NCI-H1092 treated with DMSO at 0.1 percent for 48 hours (cell line): ENCODE measurements around the gene YARS1.
"Not testable (repeated sequence)": the region's sequence is repeated elsewhere in the genome, so short reads cannot be mapped to it uniquely, and the experiment has no call there.

Source experiments
- DNase-seq: peaks from one replicate; lab custom pipeline; 2025; lab: John Stamatoyannopoulos, UW

The YARS1 gene

DNA sequence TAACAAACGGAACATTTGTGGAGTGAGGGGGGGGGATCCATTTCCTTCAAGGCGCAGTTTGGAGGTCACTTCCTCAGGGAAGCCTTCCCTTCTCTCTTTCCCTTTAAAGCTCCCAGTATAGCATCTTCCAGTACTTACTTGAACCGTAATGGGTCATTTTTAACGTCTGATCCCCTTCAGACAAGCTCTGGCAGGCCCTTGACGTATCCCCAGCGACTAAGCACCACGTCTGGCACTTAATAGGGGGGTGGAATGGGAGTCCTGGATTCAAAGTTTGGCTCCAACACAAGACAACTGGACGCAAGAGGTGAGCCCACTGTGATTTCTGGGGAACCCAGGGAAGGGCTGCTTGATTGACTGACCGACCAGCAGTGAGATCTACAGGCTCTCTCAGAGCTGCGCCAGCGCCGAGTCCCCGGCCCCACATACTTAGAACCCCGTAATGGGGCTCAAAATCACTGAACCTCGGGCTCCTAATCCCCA lies 441 bp downstream of the YARS1 start:
- peak; percentile 61 for DNase-seq

DNA sequence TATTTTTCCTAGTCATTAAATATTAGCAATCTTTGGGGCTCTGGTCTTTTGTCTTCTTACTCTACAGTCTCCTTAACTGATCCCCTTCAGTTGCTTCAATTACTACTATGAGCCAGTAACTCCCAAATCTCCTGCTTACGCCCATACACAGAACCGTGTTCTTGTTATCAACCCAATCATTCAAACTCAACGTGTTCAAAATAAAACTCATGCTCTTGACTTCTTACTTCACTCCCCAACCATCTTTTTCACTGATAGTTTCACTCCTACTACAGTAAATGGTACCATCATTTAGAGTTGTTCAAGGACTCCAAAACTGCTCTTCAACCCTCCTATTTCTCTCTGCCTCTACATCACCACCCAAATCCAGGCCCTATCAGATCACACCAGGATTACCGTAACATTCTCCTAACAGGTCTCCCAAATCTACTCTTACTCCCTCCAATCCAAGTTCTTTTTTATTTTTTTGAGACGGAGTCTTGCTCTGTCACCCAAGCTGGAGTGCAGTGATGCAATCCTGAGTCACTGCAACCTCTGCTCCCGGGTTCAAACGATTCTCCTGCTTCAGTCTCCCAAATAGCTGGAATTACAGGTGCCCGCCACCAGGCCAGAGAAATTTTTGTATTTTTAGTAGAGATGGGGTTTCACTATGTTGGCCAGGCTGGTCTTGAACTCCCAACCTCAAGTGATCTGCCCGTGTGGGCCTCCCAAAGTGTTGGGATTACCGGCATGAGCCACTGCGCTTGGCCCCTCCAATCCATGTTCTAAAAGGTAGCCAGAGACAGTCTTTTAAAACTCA lies 3.0 kb downstream of the YARS1 start:
- no peak for DNase-seq

DNA sequence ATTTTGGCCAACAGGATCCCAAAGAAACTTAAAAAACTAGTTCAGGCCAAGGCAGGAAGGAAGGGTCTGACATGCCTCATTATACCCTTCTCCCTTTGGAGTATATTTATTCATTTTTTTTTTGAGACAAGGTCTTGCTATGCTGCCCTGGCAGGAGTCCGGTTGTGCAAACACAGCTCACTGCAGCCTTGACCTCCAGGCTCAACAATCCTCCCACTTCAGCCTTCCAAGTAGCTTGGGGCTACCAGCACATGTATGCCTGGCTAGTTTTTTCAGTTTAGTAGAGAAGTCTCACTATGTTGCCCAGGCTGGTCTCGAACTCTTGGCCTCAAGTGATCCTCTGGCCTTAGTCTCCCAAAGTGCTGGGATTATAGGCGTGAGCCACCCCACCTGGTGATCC lies 5.2 kb downstream of the YARS1 start:
- DNase-seq, result no peak

DNA sequence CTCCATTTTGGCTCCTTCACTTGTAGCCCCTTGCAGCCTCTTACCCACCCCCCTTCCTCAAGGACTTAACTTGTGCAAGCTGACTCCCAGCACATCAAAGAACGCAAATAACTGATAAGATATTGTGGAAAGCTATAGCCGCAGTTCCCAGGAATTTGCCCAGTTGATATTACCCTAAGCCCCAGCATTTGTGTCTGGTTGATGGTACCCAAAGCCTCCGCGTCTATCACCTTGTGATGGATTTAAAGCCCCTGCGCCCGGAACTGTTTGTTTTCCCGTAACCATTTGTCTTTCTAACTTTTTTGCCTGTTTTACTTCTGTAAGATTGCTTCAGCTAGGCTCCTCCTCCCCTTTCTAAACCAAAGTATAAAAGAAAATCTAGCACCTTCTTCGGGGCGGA lies 5.9 kb downstream of the YARS1 start:
- no peak for DNase-seq

DNA sequence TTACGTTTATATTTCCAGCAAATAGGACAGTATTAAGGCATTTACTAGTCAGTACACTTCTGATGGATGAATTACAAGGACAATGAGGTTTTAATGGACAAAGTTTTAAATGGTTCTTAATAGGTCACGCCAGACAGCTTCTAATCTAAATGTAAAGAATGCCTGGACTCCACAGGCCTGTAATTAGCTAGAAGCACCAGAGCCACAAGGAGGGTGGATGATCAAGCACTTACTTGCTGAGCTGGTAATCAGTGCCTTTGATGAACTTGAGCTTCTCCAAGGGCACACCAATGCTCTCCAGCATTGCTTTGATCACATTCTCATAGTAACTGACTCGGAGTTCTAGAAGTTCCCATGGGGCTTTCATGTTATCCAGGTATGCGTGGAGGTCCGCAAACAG lies 6.8 kb downstream of the YARS1 start:
- no peak for DNase-seq

DNA sequence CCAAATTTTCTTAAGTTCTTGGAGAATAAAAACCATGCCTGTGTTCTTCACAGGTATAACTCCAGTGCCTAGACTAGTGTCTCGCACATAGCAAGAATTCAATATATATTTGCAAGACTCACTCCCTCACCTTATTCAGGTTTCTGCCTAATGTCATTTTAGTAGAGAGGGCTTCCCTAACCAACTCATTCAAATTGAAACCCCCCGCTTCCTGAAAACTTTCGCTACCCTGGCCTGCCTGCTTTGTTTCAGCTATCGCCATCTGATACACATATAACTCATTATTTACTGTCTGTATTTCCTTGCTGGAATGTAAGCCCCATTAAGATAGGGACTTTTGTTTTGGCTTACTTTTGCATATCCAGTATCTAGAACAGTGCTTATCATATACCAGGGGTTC lies 8.6 kb downstream of the YARS1 start:
- no peak for DNase-seq

DNA sequence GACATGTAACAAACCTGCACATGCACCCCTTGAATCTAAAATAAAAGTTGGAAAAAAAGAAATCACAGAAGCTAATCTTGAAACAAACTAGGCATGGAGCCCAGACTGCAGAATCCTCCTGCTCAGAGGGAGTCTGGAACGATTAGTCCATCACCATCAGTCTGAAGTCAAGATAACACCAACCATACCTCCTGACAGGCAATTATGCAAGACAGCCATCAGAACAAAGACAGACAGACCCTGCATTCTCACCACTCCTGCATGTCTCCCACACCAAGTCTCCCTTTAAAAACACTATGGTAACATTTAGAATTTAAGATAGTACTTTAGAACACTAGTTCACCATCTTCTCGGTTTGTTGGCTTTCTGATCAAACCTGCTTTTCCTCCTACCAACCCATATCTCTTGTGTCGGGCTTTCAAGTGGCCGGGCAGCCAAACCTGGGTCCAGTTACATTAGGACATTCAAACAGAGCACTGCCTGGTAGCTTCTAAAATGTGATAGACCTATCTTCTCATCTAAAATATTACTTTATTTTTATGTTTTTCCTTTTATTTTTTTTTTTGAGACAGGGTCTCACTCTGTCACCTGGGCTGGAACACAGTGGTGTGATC lies 10.1 kb downstream of the YARS1 start:
- no peak for DNase-seq

DNA sequence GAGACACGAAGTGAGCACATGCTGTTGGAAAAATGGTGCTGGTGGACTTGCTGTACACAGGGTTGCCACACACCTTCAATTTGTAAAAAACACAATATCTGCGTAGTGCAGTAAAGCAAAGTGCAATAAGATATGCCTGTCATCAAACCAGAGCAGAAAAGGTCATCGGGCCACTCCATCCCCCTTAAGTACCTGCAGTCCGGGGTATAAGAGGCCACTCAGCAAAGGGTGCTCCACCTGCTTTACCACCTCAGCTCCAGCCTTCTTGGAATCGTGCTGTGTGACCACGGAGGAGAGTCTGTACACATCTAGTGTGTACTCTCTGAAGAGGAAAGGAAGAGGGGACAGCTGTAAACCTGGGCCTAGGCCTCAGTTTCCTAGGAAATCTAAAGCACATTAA lies 10.9 kb downstream of the YARS1 start:
- no peak for DNase-seq

DNA sequence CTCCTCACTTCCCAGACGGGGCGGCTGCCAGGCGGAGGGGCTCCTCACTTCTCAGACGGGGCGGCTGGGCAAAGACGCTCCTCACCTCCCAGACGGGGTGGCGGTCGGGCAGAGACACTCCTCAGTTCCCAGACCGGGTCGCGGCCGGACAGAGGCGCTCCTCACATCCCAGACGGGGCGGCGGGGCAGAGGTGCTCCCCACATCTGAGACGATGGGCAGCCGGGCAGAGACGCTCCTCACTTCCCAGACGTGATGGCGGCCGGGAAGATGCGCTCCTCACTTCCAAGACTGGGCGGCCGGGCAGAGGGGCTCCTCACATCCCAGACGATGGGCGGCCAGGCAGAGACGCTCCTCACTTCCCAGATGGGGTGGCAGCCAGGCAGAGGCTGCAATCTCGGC lies 12.7 kb downstream of the YARS1 start:
- not testable (repeated sequence) for DNase-seq

DNA sequence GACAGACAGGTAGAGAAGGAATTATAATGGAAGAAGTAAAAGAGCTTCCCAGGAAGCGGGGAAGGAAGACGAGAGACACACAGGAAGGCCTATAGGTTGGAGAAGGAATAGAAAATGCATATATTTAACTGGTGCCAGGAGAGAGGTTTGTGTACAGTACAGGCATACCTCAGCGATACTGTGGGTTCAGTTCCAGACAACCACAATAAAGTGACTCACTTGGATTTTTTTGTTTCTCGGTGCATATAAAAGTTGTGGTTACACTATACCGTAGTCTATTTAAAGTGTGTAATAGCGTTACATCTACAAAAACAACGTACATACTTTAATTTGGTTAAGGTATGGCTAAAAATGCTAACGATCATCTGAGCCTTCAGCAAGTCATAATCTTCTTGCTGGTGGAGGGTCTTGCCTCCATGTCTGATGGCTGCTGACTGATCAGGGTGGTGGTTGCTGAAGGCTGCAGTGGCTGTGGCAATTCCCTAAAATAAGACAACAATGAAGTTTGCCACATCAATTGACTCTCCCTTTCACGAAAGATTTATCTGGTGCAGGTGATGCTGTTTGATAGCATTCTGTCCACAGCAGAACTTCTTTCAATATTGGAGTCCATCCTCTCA lies 16.0 kb downstream of the YARS1 start:
- no peak for DNase-seq

DNA sequence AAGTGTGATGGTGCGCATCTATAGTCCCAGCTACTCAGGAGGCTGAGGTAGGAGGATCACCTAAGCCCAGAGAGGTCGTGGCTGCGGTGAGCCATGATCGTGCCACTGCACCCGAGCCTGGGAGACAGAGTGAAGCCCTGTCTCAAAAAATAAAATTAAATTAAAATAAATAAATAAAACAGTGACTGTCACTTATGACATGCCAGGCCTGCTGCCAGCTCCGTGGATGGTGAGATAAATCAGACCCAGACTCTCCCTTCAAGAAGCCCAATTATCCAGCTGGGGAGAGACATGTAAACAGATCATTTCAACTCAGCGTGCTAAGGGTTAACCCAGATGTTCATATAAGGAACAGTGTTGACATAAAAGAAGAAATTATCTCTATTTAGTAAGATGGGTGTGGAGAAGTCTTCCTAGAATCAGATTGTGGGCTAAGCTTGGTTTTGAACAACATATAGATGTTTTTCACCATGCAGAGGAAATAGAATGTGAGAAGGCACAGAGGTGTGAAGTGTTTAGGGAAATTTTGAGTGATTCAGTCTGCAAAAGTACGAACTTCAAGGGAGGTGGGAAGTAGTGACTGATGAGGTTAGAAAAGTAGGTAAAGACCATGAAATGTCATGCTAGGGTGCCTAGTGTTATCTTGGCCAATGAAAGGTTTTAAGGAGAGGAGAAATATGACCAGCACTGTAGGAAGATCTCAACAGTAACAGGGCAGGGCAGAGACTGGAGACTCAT lies 18.3 kb downstream of the YARS1 start:
- DNase-seq, result no peak

DNA sequence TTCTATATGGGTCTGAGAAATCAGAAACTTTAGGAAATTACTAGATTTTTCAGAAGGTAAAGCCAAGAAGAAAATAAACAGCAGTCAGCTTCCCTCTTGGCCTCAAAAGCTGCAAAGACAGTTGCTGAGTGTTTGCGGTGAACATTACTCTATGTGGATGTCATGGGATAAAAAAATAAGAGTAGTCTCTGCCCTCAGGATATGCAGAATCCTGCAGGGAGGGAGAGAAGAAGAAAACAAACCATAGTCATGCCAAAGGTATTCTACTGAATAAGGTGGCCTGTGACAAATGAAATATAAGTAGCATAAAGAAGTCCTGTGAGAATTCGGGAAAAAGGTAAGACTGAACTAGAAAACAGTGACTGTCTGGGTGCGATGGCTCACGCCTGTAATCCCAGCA lies 19.0 kb downstream of the YARS1 start:
- no peak for DNase-seq

DNA sequence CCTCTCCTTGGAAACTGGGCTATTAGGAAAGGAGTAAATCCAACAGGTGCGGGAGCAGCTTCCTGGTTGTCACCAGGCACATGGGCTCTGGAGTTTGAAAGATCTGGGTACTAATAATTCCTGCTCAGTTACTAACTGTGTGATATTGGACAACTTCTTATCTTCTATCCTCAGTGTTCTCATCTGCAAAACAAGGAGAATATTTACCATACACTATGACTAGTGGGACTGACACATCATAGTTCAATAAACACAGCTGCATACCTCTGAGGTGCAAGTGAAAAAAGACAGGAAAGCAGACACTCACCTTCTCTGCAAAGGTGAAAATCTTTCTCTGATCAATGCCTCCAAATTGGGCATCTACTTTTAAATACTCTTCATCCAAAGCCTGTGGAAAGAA lies 19.7 kb downstream of the YARS1 start:
- DNase-seq, result no peak

DNA sequence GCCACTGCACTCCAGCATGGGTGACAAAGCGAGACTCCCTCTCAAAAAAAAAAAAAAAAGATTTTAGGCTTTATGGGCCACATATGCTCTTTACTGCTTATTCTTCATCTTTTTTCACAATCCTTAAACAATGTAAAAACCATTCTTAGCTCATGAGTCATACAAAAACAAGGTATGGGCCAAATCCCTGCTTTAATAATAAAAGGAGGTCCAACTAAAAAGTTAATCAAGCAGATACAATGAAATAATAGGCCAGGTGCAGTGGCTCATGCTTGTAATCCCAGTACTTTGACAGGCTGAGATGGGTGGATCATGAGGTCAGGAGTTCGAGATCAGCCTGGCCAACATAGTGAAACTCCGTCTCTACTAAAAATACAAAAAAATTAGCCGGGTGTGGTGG lies 21.4 kb downstream of the YARS1 start:
- not testable (repeated sequence) for DNase-seq

DNA sequence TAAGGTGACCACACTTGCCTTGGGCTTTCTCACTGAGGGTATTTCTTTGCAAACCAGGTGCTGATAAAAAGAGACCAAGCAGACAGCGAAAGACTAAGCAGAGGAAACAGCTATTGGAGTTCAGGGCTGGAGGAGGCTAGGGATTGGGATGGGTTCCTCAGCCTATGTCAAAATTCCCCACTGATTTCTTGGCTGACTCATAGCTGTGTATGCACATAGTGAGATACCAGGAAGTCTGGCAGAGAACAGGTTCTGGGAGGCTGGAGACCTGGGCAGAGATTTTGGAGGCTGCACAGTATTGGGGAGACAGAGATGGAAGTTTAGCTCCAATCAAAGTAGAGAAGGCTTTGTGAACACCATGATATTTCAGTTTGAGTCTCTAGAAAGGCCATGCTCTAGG lies 25.3 kb downstream of the YARS1 start:
- DNase-seq, result no peak

DNA sequence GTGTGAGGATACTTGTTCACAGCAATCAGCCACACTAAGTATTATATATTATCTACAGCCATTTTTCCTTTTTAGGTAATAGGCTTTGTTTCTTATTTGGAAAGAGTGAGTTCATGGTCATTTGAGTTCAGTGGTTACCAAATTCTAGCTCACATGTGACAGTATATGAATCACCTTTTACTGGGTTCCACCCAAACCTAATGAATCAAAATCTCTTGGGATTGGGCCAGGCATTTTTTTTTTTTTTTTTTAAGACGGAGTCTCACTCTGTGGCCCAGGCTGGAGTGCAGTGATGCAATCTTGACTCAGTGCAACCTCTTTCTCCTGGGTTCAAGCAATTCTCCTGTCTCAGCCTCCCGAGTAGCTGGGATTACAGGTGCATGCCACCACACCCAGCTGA lies 27.8 kb downstream of the YARS1 start:
- not testable (repeated sequence) for DNase-seq

DNA sequence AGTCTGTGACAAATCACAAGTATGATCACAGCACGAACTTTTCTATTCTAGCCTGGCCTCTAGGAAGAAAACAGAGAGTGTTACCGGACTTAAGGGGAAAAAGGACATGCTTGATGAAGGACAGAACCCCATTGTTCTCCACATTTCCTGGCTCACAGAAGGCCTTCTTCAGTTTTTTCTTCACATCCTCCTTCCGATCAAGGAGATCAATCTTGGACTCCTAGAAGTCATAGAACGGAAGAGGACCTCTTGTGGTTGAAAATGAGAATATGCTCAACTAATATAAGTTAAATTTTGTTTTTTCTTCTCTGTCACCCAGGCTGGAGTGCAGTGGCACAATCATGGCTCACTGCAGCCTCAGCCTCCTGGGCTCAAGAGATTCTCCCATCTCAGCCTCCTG lies 30.3 kb downstream of the YARS1 start:
- no peak for DNase-seq

DNA sequence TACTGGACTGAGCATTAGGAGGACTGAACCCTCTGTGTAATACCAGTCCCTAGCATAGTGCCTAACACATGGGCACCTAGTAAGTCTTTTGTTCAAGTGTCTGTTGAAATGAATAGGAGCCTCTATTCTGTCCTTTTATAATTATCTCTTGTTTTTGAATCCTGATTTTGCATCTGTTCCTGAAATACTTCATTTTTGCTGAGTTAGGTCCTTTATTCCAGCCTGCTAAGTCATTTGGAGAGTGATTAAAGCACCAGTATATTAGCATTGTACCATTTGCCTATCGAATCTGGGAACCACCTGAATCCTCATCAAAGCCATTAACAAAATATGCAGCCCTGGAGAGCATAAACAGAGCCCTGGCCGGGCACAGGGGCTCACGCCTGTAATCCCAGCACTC lies 32.3 kb downstream of the YARS1 start:
- no peak for DNase-seq

DNA sequence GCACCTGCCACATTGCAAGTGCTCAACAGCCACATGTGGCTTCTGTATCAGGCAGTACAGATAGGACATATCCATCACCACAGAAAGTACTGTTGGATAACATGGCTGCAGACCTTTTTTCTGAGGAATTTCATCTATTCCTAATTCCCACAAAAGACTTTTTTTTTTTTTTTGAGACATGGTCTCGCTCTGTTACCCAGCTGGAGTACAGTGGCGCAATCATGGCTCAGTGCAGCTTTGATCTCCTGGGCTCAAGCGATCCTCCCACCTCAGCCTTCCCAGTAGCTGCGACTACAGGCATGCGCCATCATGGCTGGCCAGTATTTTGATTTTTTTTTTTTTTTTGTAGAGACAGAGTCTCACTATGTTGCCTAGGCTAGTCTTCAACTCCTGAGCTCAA lies 33.3 kb downstream of the YARS1 start:
- DNase-seq, result no peak

DNA sequence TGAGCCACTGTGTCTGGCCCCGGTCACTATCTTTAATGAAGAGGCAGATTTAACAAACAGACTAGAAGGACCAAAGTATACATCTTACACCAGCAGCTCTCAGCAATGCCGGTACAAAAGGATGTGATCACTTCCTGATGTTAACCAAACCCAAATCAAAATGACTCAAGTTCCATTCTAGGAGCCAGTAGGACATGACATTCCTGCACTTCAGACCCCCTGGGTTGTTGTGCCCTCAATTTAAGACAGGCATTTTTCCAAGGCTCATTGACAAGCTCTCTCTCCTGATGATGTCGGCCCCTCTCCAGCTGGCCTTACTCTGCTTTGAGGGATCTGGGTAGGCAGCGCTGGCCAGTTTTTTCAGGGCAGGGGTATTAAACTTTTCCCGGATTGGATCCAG lies 35.1 kb downstream of the YARS1 start:
- DNase-seq, result no peak

DNA sequence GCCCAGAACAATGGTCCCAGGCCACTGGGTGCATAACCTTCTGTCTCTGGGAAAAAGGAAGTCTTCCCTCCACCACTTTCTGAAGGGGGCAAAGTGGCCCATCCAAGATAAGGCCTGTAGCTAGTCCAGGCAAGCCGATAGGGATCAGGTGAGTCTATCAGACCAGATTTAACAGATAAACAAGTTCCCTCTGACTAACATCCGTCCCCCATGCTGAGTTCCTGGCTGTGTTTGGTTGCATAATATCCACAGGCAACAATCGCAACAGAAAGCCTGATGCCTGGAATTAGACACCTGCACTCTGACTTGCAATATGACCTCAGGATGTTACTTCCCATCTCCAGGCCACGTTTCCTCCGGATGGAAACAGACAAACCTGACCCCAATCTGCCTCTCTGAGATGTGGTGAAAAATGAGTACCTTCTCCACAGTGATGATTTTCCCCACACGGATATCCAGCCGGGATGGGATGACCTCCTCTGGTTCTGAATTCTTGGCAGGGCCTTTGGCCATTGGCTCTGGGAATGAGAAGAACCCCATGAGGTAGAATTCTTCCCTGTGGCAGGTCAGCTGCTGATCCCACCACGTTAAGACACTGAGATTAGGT lies 36.4 kb downstream of the YARS1 start:
- DNase-seq, result no peak

DNA sequence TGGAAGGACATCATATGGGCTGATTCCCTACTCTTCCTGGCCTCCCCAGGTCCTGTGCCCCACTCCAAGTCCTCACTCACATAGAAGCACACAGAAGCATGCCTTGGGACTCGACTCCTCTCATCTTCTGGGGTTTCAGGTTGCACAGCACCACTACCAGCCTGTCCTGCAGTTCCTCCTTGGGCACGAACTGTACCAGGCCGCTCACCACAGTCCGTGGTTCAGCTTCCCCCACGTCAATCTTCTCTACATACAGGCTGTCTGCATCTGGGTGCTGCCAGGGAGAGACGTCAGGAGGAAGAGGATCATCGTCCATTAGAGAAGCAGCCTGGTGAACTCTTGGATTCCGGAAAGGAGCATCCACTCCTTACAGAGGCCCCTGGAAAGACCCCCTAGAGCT lies 37.2 kb downstream of the YARS1 start:
- DNase-seq, result no peak
